Lower lobe of right lung (tissue), 2 donors: ENCODE measurements around the gene PANK4. TPM values are rescaled to one million over a fixed set of nuclear protein-coding genes. Genes with fewer than 3 reads are reported as not detected.
"Not testable (repeated sequence)": the region's sequence is repeated elsewhere in the genome, so short reads cannot be mapped to it uniquely, and the experiment has no call there.

Experiments used
- ATAC-seq, 2 donors: fragments of 200-7000 bp; cut with Tn5 transposase; one replicate each; pipeline ENCODE4 v1.9.1; 2020 to 2022; ENCODE audit warnings: mild to moderate bottlenecking in 2 of 2, moderate library complexity in 2 of 2
- DNase-seq: peaks from one replicate; pipeline ENCODE4 v3.0.0-alpha.2; 2020
- H3K27ac ChIP-seq: fragments of 200-600 bp; one replicate; pipeline ENCODE4 v1.8.0; 2022
- H3K27me3 ChIP-seq: fragments of 200-600 bp; one replicate; pipeline ENCODE4 v1.8.0; 2022; ENCODE audit warnings: low read depth
- H3K36me3 ChIP-seq: fragments of 200-600 bp; one replicate; pipeline ENCODE4 v1.8.0; 2022; ENCODE audit warnings: mild to moderate bottlenecking
- H3K4me1 ChIP-seq: fragments of 200-600 bp; one replicate; pipeline ENCODE4 v1.8.0; 2022
- H3K4me3 ChIP-seq: fragments of 200-600 bp; one replicate; pipeline ENCODE4 v1.8.0; 2022; ENCODE audit warnings: mild to moderate bottlenecking
- H3K9me3 ChIP-seq: fragments of 200-600 bp; one replicate; pipeline ENCODE4 v1.8.0; 2022
- CTCF ChIP-seq: fragments of 200-600 bp; IDR thresholded peaks from one replicate; pipeline ENCODE4 v1.8.0; 2022; ENCODE audit warnings: antibody characterized with exemption, mild to moderate bottlenecking
- intact Hi-C: fragments of 100-400 bp; cut with DNase I; formaldehyde crosslinking; loops from one replicate; pipeline ENCODE4 v1.11.0; 2022
- total RNA-seq: library from RNA; stranded (reverse); fragmentation: NEBNext Ultra II Directional; extraction: Animal tissue kit (Norgen Biotek cat#: 25700); gene quantifications from one replicate; pipeline ENCODE4 v1.2.1, GENCODE V29; 2021
- donor health status: DM: no; HTN: yes; CAD: no; lungs with severe emphysema.

Gene PANK4
- total RNA-seq, 1 donor from 2014 or later, result 39.2 TPM

- no peak for TF ChIP-seq CTCF
- H3K27ac ChIP-seq, result peak overlapping the region; percentile 96
- peak overlapping the region; percentile 95 for H3K4me3 ChIP-seq
- DNase-seq, result peak; percentile 70
- ATAC-seq, result peak; percentile 34 to 50
- H3K4me1 ChIP-seq, result peaks cover 41% of the 10 kb centered on the region
- peaks cover 45% of the 10 kb centered on the region for H3K36me3 ChIP-seq
- no peaks in the 10 kb centered on the region for H3K27me3 ChIP-seq
- intact Hi-C loops, result no loop called here
- H3K9me3 ChIP-seq, result no peaks in the 10 kb centered on the region
These were observed 30.5 kb upstream of the PANK4 start for GRCh38 chr1:2556678-2557481.

GRCh38 chr1:2556277-2556677, 29.9 kb upstream of the PANK4 start, which contains the start of gene TNFRSF14:
TNFRSF14 (plus strand) TSS chr1:2556371; CDS start chr1:2556665, 294 bp downstream.
- H3K27me3 ChIP-seq, result no peaks in the 10 kb centered on the region
- peak within 1 kb of the TSS; percentile 96 for H3K27ac ChIP-seq
- intact Hi-C loops, result no loop called here
- peak within 1 kb of the TSS; percentile 95 for H3K4me3 ChIP-seq
- H3K36me3 ChIP-seq, result peaks cover 39% of the 10 kb centered on the region
- peak; percentile 80 for DNase-seq
- peak; percentile 57 to 77 for ATAC-seq
- H3K4me1 ChIP-seq, result peaks cover 41% of the 10 kb centered on the region
- H3K9me3 ChIP-seq, result no peaks in the 10 kb centered on the region
- no peak for TF ChIP-seq CTCF

GRCh38 chr1:2555634-2556276, 29.4 kb upstream of the PANK4 start:
- Histone ChIP-seq H3K4me3 (peak overlapping the region; percentile 95), H3K4me1 (peaks cover 41% of the 10 kb centered on the region), H3K9me3 (no peaks in the 10 kb centered on the region), H3K27ac (peak overlapping the region; percentile 96), H3K36me3 (peaks cover 34% of the 10 kb centered on the region), H3K27me3 (no peaks in the 10 kb centered on the region)
- intact Hi-C loops, result no loop called here
- peak; percentile 72 to 79 for ATAC-seq
- no peak for TF ChIP-seq CTCF
- peak; percentile 93 for DNase-seq

GRCh38 chr1:2554621-2555387, 28.4 kb upstream of the PANK4 start:
- intact Hi-C loops, result no loop called here
- Histone ChIP-seq H3K4me1 (peaks cover 41% of the 10 kb centered on the region), H3K36me3 (peaks cover 25% of the 10 kb centered on the region), H3K9me3 (no peaks in the 10 kb centered on the region), H3K4me3 (peak overlapping the region; percentile 95), H3K27me3 (no peaks in the 10 kb centered on the region), H3K27ac (peak overlapping the region; percentile 96)
- ATAC-seq, result no peak
- TF ChIP-seq CTCF, result peak; percentile 54
- DNase-seq, result no peak

GRCh38 chr1:2553871-2554620, 27.6 kb upstream of the PANK4 start:
- Histone ChIP-seq H3K4me3 (no peak overlapping the region), H3K27me3 (no peaks in the 10 kb centered on the region), H3K27ac (no peak overlapping the region), H3K36me3 (peaks cover 17% of the 10 kb centered on the region), H3K4me1 (peaks cover 45% of the 10 kb centered on the region), H3K9me3 (no peaks in the 10 kb centered on the region)
- TF ChIP-seq CTCF, result no peak
- DNase-seq (no peak), ATAC-seq (no peak)
- intact Hi-C loops, result no loop called here

- H3K27ac ChIP-seq, intact Hi-C loops, H3K27me3 ChIP-seq, ATAC-seq, H3K36me3 ChIP-seq, DNase-seq, H3K9me3 ChIP-seq, H3K4me3 ChIP-seq: not testable (repeated sequence)
- H3K4me1 ChIP-seq, result peaks cover 44% of the 10 kb centered on the region
These were observed 26.7 kb upstream of the PANK4 start for GRCh38 chr1:2553076-2553475.
